ENCODE measurements around the gene LITAF. TPM values are rescaled to one million over a fixed set of nuclear protein-coding genes. Genes with fewer than 3 reads are reported as not detected.

Gene LITAF
- total and polyA plus RNA-seq, 12 donors, result 17.3 to 83.2 (median 51.3) TPM

- 87 to 92% (median 91%) methylated on average over 6 to 7 of the region's 7 CpGs for WGBS, 4 donors
- H3K27ac ChIP-seq, result no peak overlapping the region
- intact Hi-C loops (cut with DNase I), result no loop called here
Measured at GRCh38 chr16:11631214-11631613, 44.5 kb upstream of the LITAF start.

GRCh38 chr16:11630768-11631056 is 44.0 kb upstream of the LITAF start:
- no peak overlapping the region for H3K4me3 ChIP-seq
- intact Hi-C loops (cut with DNase I), result no loop called here
- WGBS, 4 donors, result 88 to 95% (median 94%) methylated on average over 6 of the region's 6 CpGs
- H3K4me1 ChIP-seq (replicated peaks in 1 of 2), result peaks cover 0 to 6% of the 10 kb centered on the region in 2 donors
- no peaks in the 10 kb centered on the region for H3K9me3 ChIP-seq (replicated peaks in 1 of 3)
- no peak for DNase-seq
- no peak overlapping the region for H3K27ac ChIP-seq
- H3K27me3 ChIP-seq, result no peaks in the 10 kb centered on the region
- TF ChIP-seq POLR2A (IDR thresholded peaks at IDR 0.05), result no peak
- no peak for TF ChIP-seq CTCF (IDR thresholded peaks at IDR 0.05)
- H3K36me3 ChIP-seq (replicated peaks in 1 of 2), result no peaks in the 10 kb centered on the region

More at GRCh38 chr16:11631214-11631613, 44.5 kb upstream of the LITAF start:
- DNase-seq, result no peak
- Histone ChIP-seq H3K4me1 (replicated peaks in 1 of 2) (peaks cover 0 to 6% of the 10 kb centered on the region in 2 donors), H3K36me3 (replicated peaks in 1 of 2) (no peaks in the 10 kb centered on the region), H3K4me3 (no peak overlapping the region), H3K9me3 (replicated peaks in 1 of 3) (no peaks in the 10 kb centered on the region), H3K27me3 (no peaks in the 10 kb centered on the region)
- TF ChIP-seq CTCF (IDR thresholded peaks at IDR 0.05), result no peak
- TF ChIP-seq POLR2A (IDR thresholded peaks at IDR 0.05), result no peak

- TF ChIP-seq POLR2A (IDR thresholded peaks at IDR 0.05) (no peak), CTCF (IDR thresholded peaks at IDR 0.05) (no peak)
- H3K27me3 ChIP-seq, result no peaks in the 10 kb centered on the region
- peaks cover 0 to 6% of the 10 kb centered on the region in 2 donors for H3K4me1 ChIP-seq (replicated peaks in 1 of 2)
- peak overlapping the region in 1 of 5 donors; percentile 79 for H3K27ac ChIP-seq
- no peaks in the 10 kb centered on the region for H3K36me3 ChIP-seq (replicated peaks in 1 of 2)
- H3K9me3 ChIP-seq (replicated peaks in 1 of 3), result no peaks in the 10 kb centered on the region
- no peak overlapping the region for H3K4me3 ChIP-seq
- peak in 4 of 7 donors; percentile 17 to 42 (median 30) for DNase-seq
- intact Hi-C loops (cut with DNase I), result no loop called here
- 69 to 79% (median 72%) methylated on average over 8 to 12 of the region's 12 CpGs for WGBS, 4 donors
Measured at GRCh38 chr16:11630046-11630767, 43.5 kb upstream of the LITAF start.

- intact Hi-C loops (cut with DNase I), result no loop called here
- H3K27ac ChIP-seq, result peak overlapping the region in 2 of 5 donors; percentile 70 to 79
- WGBS, 4 donors, result 75 to 85% (median 82%) methylated on average over 13 to 23 of the region's 23 CpGs
Measured at GRCh38 chr16:11629071-11630030, 42.6 kb upstream of the LITAF start.

More at GRCh38 chr16:11629071-11630030, 42.6 kb upstream of the LITAF start:
- Histone ChIP-seq H3K4me3 (no peak overlapping the region), H3K4me1 (replicated peaks in 1 of 2) (peaks cover 0 to 6% of the 10 kb centered on the region in 2 donors), H3K27me3 (no peaks in the 10 kb centered on the region), H3K36me3 (replicated peaks in 1 of 2) (no peaks in the 10 kb centered on the region), H3K9me3 (replicated peaks in 1 of 3) (no peaks in the 10 kb centered on the region)
- DNase-seq, result peak in 4 of 7 donors; percentile 26 to 42 (median 31)
- no peak for TF ChIP-seq POLR2A (IDR thresholded peaks at IDR 0.05)
- TF ChIP-seq CTCF (IDR thresholded peaks at IDR 0.05), result no peak

Measured in adrenal gland (tissue), 12 donors.